ENCODE results near the gene ATP10A. TPM values are rescaled to one million over a fixed set of nuclear protein-coding genes. Genes with fewer than 3 reads are reported as not detected.

The ATP10A gene
- total RNA-seq, 1 experiment from 2014 or later, result 3.0 TPM

- Mint-ChIP-seq H3K4me1 (ENCODE audit: low read depth, unreplicated experiment) (no peaks in the 10 kb centered on the region), H3K9me3 (ENCODE audit: low read depth, unreplicated experiment) (no peaks in the 10 kb centered on the region), H3K36me3 (ENCODE audit: insufficient read depth, unreplicated experiment) (no peaks in the 10 kb centered on the region), H3K4me3 (ENCODE audit: low read depth, unreplicated experiment) (no peak overlapping the region), H3K27ac (ENCODE audit: unreplicated experiment) (no peak overlapping the region), H3K27me3 (ENCODE audit: unreplicated experiment) (no peaks in the 10 kb centered on the region)
- no TSS peak for BruUV-seq (replicated peaks)
- CTCF ChIA-PET, result no interaction called here
- no peak for DNase-seq
- intact Hi-C loops (cut with micrococcal nuclease; ENCODE audit: unreplicated experiment), result no loop called here
- no peak for TF ChIP-seq CTCF (IDR thresholded peaks at IDR 0.05; ENCODE audit: unreplicated experiment)
Observed at GRCh38 chr15:25701721-25702465, 161.2 kb downstream of the ATP10A start.

- TF ChIP-seq CTCF (IDR thresholded peaks at IDR 0.05; ENCODE audit: unreplicated experiment), result no peak
- BruUV-seq (replicated peaks), result no TSS peak
- no peak for DNase-seq
- H3K4me3 Mint-ChIP-seq (ENCODE audit: low read depth, unreplicated experiment), result no peak overlapping the region
- H3K27me3 Mint-ChIP-seq (ENCODE audit: unreplicated experiment), result no peaks in the 10 kb centered on the region
- intact Hi-C loops (cut with micrococcal nuclease; ENCODE audit: unreplicated experiment), result no loop called here
- no peaks in the 10 kb centered on the region for H3K4me1 Mint-ChIP-seq (ENCODE audit: low read depth, unreplicated experiment)
- H3K36me3 Mint-ChIP-seq (ENCODE audit: insufficient read depth, unreplicated experiment), result no peaks in the 10 kb centered on the region
- no peak overlapping the region for H3K27ac Mint-ChIP-seq (ENCODE audit: unreplicated experiment)
- H3K9me3 Mint-ChIP-seq (ENCODE audit: low read depth, unreplicated experiment), result no peaks in the 10 kb centered on the region
- CTCF ChIA-PET, result no interaction called here
Observed at GRCh38 chr15:25700916-25701315, 162.2 kb downstream of the ATP10A start.

GRCh38 chr15:25697586-25697985 lies 165.5 kb downstream of the ATP10A start:
- TF ChIP-seq CTCF (IDR thresholded peaks at IDR 0.05; ENCODE audit: unreplicated experiment), result no peak
- Mint-ChIP-seq H3K9me3 (ENCODE audit: low read depth, unreplicated experiment) (no peaks in the 10 kb centered on the region), H3K27me3 (ENCODE audit: unreplicated experiment) (no peaks in the 10 kb centered on the region), H3K4me3 (ENCODE audit: low read depth, unreplicated experiment) (no peak overlapping the region), H3K27ac (ENCODE audit: unreplicated experiment) (no peak overlapping the region), H3K36me3 (ENCODE audit: insufficient read depth, unreplicated experiment) (no peaks in the 10 kb centered on the region), H3K4me1 (ENCODE audit: low read depth, unreplicated experiment) (no peaks in the 10 kb centered on the region)
- no peak for DNase-seq
- no TSS peak for BruUV-seq (replicated peaks)
- intact Hi-C loops (cut with micrococcal nuclease; ENCODE audit: unreplicated experiment), result no loop called here
- CTCF ChIA-PET, result no interaction called here

GRCh38 chr15:25695875-25696760 lies 167.0 kb downstream of the ATP10A start:
- CTCF ChIA-PET, result no interaction called here
- H3K36me3 Mint-ChIP-seq (ENCODE audit: insufficient read depth, unreplicated experiment), result no peaks in the 10 kb centered on the region
- no peak for DNase-seq

More at GRCh38 chr15:25695875-25696760, 167.0 kb downstream of the ATP10A start:
- Mint-ChIP-seq H3K27ac (ENCODE audit: unreplicated experiment) (no peak overlapping the region), H3K9me3 (ENCODE audit: low read depth, unreplicated experiment) (no peaks in the 10 kb centered on the region), H3K4me3 (ENCODE audit: low read depth, unreplicated experiment) (no peak overlapping the region), H3K27me3 (ENCODE audit: unreplicated experiment) (no peaks in the 10 kb centered on the region), H3K4me1 (ENCODE audit: low read depth, unreplicated experiment) (no peaks in the 10 kb centered on the region)
- intact Hi-C loops (cut with micrococcal nuclease; ENCODE audit: unreplicated experiment), result no loop called here
- TF ChIP-seq CTCF (IDR thresholded peaks at IDR 0.05; ENCODE audit: unreplicated experiment), result no peak
- no TSS peak for BruUV-seq (replicated peaks)

Data from Calu3 (cell line).